Measurements from ENCODE around the gene CNPY3. TPM values are rescaled to one million over a fixed set of nuclear protein-coding genes. Genes with fewer than 3 reads are reported as not detected.
"Not testable (repeated sequence)": the region's sequence is repeated elsewhere in the genome, so short reads cannot be mapped to it uniquely, and the experiment has no call there.

Gene CNPY3
- 52.2 and 58.1 TPM in 2 replicates for total RNA-seq

DNA sequence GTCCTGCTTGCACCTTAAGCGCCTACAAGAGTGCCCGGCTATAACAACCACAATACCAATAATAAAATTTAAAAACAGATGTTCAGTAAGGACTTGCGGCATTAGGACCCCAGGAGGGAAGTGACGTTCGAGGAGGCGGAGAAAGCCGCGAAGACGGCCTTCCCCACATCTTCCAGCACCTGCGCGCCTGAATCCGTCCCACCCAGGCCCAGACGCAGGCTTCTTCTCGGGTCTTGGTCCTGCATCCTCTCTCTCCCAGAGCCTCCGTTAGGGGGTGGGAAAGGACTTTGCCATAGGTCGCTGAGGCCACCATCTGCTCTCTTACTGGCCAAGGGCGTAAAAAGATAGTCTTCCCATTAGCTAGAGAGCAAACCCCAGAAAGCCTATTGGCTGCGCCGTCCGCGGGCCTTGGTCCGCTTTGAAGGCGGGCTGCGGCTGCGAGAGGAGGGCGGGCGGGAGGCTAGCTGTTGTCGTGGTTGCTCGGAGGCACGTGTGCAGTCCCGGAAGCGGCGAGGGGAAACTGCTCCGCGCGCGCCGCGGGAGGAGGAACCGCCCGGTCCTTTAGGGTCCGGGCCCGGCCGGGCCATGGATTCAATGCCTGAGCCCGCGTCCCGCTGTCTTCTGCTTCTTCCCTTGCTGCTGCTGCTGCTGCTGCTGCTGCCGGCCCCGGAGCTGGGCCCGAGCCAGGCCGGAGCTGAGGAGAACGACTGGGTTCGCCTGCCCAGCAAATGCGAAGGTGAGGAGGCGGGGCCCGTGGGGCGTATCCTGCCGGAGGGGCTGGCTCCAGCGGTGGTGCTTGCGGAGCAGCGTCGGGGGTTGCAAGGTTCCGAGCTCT is at the start of gene CNPY3:
Gene CNPY3 (plus strand): TSS at position 495 of the 835 bp plus-strand sequence. CDS start 91 bp downstream, at position 586.
- peak; percentile 91 for DNase-seq (ENCODE audit: extremely low read depth, low read depth, low spot score)

- not testable (repeated sequence) for DNase-seq (ENCODE audit: extremely low read depth, low read depth, low spot score)
Measured at GRCh38 chr6:42880240-42880817, 49.0 kb upstream of the CNPY3 start.

DNA sequence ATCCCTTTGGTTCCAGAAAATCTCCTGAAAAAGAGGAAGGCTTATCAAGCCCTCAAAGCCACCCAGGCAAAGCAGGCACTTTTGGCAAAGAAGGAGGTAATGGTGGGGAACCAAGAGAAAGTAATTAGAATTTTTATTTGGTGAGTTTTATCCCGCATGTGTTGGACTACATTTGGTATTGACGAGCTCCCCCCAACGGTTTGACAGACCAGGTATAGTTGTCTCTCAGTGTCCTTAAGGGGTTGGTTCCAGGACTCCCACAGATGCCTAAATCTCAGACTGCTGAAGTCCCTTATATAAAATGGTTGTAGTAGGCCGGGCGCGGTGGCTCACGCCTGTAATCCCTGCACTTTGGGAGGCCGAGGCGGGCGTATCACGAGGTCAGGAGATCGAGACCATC is 48.4 kb upstream of the CNPY3 start:
- not testable (repeated sequence) for DNase-seq (ENCODE audit: extremely low read depth, low read depth, low spot score)

DNA sequence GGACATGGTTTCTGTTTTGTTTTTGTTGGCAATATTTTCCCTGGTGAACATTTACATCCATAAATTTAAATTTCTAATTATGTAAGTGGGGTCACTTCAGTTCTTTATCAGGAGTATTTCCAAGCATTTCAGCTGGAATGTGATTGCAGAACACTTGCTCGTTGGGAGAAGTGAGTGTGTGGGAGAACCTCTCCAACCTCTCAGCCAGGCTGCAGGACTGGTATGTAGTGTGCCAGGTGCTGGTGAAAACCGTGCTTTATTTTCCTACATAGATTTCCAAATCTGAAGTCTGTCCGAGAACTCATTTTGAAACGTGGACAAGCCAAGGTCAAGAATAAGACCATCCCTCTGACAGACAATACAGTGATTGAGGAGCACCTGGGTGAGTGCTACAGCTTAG is 43.6 kb upstream of the CNPY3 start:
- no peak for DNase-seq (ENCODE audit: extremely low read depth, low read depth, low spot score)

- DNase-seq (ENCODE audit: extremely low read depth, low read depth, low spot score) = not testable (repeated sequence)
Measured at GRCh38 chr6:42888201-42888600, 41.1 kb upstream of the CNPY3 start.

DNA sequence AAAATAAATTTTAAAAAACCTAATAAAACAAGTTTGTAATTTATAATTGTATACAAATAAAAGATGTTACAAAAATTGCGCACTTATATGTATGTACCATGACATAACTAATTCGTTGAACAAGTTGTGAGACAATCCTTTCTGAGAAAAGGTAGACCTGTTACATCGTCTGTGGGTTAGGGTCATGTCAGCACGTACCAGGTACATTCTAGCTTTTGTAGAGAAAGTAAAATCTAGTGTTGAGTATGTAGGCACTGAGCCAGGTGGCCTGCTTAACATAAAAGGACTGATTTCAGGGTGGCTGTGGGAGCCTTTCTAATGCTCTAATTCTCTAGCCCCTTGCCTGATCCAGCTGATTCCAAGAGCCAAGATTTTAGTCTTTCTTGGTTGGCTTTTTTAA is 39.5 kb upstream of the CNPY3 start:
- no peak for DNase-seq (ENCODE audit: extremely low read depth, low read depth, low spot score)

- DNase-seq (ENCODE audit: extremely low read depth, low read depth, low spot score) = peak; percentile 69
Measured at GRCh38 chr6:42890311-42891198, 38.7 kb upstream of the CNPY3 start.

DNA sequence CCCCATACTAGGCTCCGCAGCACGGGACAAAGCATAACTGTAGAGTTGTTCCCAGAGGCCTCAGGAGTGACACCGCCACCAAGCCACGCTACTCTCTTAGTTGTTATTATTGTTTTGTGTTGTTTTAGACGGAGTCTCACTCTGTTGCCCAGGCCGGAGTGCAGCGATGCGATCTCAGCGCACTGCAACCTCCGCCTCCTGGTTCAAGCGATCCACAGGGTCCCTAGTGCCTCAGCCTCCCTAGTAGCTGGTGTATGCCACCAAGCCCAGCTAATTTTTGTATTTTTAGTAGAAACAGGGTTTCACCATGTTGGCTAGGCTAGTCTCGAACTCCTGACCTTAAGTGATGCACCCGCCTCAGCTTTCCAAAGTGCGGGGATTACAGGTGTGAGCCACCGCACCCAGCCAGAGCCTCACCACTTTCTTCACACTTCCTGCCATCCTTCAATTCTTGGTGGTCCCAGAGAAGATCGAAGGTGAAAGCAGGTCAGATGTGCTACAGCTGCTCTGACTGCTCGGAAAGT is 38.0 kb upstream of the CNPY3 start:
- no peak for DNase-seq (ENCODE audit: extremely low read depth, low read depth, low spot score)

- not testable (repeated sequence) for DNase-seq (ENCODE audit: extremely low read depth, low read depth, low spot score)
Measured at GRCh38 chr6:42894041-42894828, 35.0 kb upstream of the CNPY3 start.

GRCh38 chr6:42896178-42896719 is 33.0 kb upstream of the CNPY3 start:
- no peak for DNase-seq (ENCODE audit: extremely low read depth, low read depth, low spot score)

- peak; percentile 57 for DNase-seq (ENCODE audit: extremely low read depth, low read depth, low spot score)
Measured at GRCh38 chr6:42898891-42899361, 30.4 kb upstream of the CNPY3 start.

DNA sequence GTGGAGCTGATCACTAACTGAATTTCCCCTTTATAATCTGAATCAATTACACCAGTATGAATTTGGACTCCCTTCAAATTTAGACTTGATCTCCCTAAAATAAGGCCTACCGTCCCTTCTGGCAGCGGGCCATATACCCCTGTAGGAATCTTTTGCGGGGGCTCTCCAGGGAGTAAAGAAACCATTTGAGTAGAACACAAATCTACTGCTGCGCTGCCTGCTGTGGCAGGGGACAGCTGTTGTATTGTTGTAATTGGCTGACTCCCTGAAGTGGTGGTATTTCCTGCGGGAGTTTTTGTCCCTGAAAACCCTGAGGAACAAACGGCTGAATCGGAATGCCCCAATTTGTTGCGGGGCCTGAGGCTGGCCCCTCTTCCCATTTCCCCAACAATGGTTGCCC is 29.4 kb upstream of the CNPY3 start:
- DNase-seq (ENCODE audit: extremely low read depth, low read depth, low spot score) = no peak

DNA sequence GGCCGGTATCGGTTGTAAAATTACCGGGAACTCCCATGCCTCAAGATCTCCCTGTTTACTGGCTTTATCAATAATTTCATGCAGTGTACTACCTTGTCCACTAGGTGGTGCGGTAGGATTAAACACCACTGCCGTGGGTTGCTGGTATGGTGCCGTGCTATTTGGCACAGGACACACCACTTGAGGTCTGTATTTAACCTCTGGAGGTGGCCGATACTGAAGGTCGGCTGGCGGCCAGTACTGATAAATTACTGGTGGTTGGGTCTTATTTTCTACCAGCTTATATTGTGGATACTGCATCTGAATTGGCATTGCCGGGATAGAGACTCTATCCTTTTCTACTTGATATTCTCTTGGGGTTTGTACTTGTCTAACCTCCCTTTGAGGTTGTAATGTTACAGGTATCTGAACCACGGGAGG is 27.7 kb upstream of the CNPY3 start:
- peak; percentile 70 for DNase-seq (ENCODE audit: extremely low read depth, low read depth, low spot score)

DNA sequence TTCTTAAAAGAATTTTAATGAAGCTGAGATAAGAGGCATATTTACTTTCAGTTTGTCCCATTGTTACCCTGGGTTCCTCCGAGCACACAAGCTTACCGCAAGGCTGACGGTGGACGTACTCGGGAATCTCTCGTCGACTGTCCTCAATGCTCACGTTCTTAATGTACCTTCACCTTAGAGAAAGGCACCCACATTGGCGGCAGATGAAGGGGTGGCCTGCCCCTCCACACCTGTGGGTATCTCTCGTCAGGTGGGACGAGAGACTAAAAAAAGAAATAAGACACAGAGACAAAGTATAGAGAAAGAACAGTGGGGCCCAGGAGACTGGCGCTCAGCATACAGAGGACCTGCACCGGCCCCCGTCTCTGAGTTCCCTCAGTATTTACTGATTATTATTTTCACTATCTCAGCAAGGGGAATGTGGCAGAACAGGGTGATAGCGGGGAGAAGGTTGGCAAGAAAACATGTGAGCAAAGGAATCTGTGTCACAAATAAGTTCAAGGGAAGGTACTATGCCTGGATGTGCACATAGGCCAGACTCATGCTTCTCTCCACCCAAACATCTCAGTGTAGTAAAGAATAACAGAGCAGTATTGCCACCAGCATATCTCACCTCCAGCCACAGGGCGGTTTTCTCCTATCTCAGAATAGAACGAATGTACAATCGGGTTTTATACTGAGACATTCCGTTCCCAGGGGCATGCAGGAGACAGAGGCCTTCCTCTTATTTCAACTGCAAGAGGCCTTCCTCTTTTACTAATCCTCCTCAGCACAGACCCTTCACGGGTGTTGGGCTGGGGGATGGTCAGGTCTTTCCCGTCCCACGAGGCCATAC is 26.6 kb upstream of the CNPY3 start:
- DNase-seq (ENCODE audit: extremely low read depth, low read depth, low spot score) = not testable (repeated sequence)

- DNase-seq (ENCODE audit: extremely low read depth, low read depth, low spot score) = no peak
Measured at GRCh38 chr6:42904467-42904866, 24.8 kb upstream of the CNPY3 start.

DNA sequence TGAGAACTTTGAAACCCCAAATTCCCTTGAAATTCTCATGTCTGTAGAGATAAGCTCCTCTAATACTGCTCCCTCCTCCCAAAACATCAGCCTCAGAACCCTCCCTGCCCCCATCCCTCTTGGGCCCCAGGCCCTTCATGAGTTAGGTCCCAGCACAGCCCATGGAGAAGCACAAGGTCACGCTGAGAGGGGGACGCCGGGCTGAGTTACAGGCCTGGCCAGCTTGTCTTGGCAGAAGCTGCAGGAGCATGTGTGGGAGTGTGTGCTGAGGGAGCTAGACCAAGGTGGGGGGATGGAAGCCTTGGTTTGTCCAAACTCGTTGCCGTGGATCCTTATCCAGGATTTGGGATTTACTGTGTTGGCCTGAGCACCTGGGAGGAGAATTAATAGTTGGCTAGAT is 21.9 kb upstream of the CNPY3 start:
- no peak for DNase-seq (ENCODE audit: extremely low read depth, low read depth, low spot score)

GRCh38 chr6:42909835-42910234 is 19.4 kb upstream of the CNPY3 start:
- DNase-seq (ENCODE audit: extremely low read depth, low read depth, low spot score) = no peak

DNA sequence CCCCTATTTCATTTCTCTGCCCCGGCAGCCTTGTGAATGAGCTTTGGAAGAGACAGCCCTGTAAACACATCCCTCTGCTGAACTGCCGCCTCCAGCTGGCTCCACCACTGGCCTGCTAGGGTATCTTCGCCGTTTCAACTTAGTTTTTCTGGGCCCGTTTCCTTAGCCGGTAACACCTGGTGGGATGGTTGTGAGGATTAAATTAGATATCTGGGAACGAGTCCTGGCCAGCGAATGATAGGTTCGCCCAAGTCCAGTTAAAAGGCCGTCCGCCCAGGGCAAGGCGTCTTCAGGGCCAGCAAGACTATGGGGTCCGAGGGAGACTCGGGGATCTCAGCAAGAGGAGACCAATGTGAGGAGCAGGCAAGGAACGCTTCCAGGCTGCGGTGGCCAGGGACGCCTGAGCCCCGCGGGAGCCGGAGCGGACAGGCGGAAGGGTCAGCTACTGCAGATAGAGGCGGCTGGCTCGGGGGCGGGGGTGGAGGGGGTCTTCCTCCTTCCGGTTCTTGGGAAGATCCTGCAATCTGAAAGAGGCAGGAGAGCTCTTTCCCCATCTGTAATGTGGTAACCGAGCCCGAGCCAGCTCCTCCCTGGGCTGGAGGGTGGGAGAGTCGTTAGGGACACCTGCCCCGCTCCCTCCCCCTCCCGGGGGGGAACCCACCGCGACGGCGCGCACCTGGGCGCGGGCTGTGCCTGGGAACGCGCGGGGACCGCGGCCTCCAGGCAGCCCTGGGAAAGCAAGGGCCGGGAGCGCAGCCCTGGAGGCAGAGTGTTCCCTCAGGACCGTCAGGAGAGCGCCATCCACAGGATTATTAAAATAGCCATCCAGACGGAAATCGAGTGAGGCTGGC is 17.9 kb upstream of the CNPY3 start:
- DNase-seq (ENCODE audit: extremely low read depth, low read depth, low spot score) = no peak

All from glomerular endothelial cell (primary cell).